Measurements from ENCODE around the gene CCDC9B. TPM values are rescaled to one million over a fixed set of nuclear protein-coding genes. Genes with fewer than 3 reads are reported as not detected.

The CCDC9B gene
- total and polyA plus RNA-seq, 10 donors = 2.2 to 19.4 (median 7.1) TPM

- TF ChIP-seq POLR2A (IDR thresholded peaks at IDR 0.05) (no peak), POLR2AphosphoS5 (IDR thresholded peaks at IDR 0.05) (peak in 1 of 3 donors; percentile 51)
- 17 to 41% (median 26%) methylated on average over 4 of the region's 4 CpGs for WGBS, 5 donors
- Histone ChIP-seq H3K9me3 (no peaks in the 10 kb centered on the region), H3K27me3 (replicated peaks in 1 of 7) (no peaks in the 10 kb centered on the region), H3K36me3 (no peaks in the 10 kb centered on the region), H3K4me1 (peaks cover 0 to 38% (median 23%) of the 10 kb centered on the region in 6 donors), H3K4me3 (no peak overlapping the region), H3K27ac (peak overlapping the region in 4 of 8 donors; percentile 13 to 45 (median 26))
- intact Hi-C loops (cut with DNase I; ENCODE audit: low total_unique reads) = no loop called here
- DNase-seq = no peak
Observed at GRCh38 chr15:40379853-40380252, 39.1 kb upstream of the CCDC9B start.

DNA sequence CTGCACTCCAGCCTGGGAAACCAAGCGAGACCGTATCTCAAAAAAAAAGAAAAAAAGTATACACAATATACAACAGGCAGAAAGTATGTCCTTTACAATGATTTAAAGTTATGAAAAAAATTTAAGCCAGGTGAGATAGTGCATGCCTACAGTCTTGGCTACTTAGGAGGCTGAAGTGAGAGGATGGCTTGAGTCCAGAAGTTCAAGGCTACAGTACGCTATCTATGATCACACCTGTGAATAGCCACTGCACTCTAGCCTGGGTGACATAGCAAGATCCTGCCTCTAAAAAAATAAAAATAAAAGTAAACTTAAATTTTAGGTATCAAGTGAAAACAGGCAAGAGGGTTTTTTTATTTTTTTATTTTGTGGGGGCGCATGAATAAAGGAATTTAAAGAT is 38.6 kb upstream of the CCDC9B start:
- H3K9me3 ChIP-seq = no peaks in the 10 kb centered on the region
- H3K27me3 ChIP-seq (replicated peaks in 1 of 7) = no peaks in the 10 kb centered on the region
- DNase-seq = no peak
- peak overlapping the region in 2 of 8 donors; percentile 15 to 18 for H3K27ac ChIP-seq
- no peak overlapping the region for H3K4me3 ChIP-seq
- intact Hi-C loops (cut with DNase I; ENCODE audit: low total_unique reads) = no loop called here
- TF ChIP-seq, protein P1, sequence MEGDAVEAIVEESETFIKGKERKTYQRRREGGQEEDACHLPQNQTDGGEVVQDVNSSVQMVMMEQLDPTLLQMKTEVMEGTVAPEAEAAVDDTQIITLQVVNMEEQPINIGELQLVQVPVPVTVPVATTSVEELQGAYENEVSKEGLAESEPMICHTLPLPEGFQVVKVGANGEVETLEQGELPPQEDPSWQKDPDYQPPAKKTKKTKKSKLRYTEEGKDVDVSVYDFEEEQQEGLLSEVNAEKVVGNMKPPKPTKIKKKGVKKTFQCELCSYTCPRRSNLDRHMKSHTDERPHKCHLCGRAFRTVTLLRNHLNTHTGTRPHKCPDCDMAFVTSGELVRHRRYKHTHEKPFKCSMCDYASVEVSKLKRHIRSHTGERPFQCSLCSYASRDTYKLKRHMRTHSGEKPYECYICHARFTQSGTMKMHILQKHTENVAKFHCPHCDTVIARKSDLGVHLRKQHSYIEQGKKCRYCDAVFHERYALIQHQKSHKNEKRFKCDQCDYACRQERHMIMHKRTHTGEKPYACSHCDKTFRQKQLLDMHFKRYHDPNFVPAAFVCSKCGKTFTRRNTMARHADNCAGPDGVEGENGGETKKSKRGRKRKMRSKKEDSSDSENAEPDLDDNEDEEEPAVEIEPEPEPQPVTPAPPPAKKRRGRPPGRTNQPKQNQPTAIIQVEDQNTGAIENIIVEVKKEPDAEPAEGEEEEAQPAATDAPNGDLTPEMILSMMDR (IDR thresholded peaks at IDR 0.05 in 8 of 11, conservative IDR thresholded peaks at IDR 0.05 in 3 of 11) = no peak
- no peak for TF ChIP-seq POLR2AphosphoS5 (IDR thresholded peaks at IDR 0.05)
- no peak for TF ChIP-seq POLR2A (IDR thresholded peaks at IDR 0.05)
- 81 to 88% (median 85%) methylated on average over 4 of the region's 4 CpGs for WGBS, 5 donors
- H3K36me3 ChIP-seq = no peaks in the 10 kb centered on the region
- peaks cover 0 to 35% (median 23%) of the 10 kb centered on the region in 6 donors for H3K4me1 ChIP-seq

DNA sequence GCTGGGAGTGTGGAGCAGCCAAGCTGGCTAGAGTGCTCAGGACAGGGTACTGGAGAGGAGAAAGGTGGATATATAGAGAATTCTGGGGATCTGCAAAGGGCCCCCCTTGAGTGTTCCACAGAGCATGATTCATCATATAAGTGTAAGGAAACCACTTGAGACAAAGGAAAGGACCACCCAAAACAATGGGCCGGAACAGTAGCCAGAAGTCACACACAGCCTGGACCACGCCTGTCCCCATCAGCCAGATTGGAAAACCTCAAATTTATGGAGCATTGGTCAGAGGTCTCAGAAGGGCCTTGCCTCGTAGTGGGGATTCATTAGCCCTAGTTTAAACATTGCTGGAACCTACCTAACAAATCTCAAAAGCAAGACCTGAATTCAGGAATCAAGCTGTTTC is 36.9 kb upstream of the CCDC9B start:
- Histone ChIP-seq H3K27me3 (replicated peaks in 1 of 7) (no peaks in the 10 kb centered on the region), H3K36me3 (no peaks in the 10 kb centered on the region), H3K4me1 (peaks cover 0 to 27% (median 13%) of the 10 kb centered on the region in 6 donors), H3K9me3 (no peaks in the 10 kb centered on the region), H3K4me3 (no peak overlapping the region), H3K27ac (no peak overlapping the region)
- no peak for DNase-seq
- 61 to 90% (median 74%) methylated on average over 3 of the region's 3 CpGs for WGBS, 5 donors
- TF ChIP-seq, protein P1 (IDR thresholded peaks at IDR 0.05 in 8 of 11, conservative IDR thresholded peaks at IDR 0.05 in 3 of 11) = no peak
- TF ChIP-seq POLR2AphosphoS5 (IDR thresholded peaks at IDR 0.05) = no peak
- TF ChIP-seq POLR2A (IDR thresholded peaks at IDR 0.05) = no peak
- intact Hi-C loops (cut with DNase I; ENCODE audit: low total_unique reads) = no loop called here

GRCh38 chr15:40372981-40373380 is 32.2 kb upstream of the CCDC9B start:
- WGBS, 5 donors = 25 to 64% (median 47%) methylated on average over 2 of the region's 2 CpGs
- intact Hi-C loops (cut with DNase I; ENCODE audit: low total_unique reads) = no loop called here

DNA sequence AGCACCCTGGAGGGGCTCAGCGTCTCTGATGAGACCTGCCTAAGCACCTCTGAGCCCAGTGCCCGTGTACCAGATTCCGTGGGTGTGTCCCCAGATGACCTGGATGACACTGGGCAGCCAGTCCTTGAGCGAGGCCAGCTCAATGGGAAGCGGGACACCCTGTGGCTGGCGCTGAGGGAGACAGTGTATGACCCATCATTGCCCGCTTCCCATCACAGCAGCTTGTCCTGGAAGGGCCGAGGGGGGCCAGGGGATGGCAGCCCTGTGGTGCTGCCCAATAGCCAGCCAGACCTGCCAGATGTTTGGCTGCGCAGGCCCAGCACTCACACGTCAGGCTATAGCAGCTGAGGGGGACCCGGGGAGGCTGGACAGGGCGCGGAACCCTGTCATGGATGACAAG is 29.2 kb upstream of the CCDC9B start:
- Histone ChIP-seq H3K27ac (no peak overlapping the region), H3K9me3 (no peaks in the 10 kb centered on the region), H3K27me3 (replicated peaks in 1 of 7) (no peaks in the 10 kb centered on the region), H3K4me3 (no peak overlapping the region), H3K4me1 (peaks cover 12 to 50% (median 30%) of the 10 kb centered on the region in 6 donors), H3K36me3 (no peaks in the 10 kb centered on the region)
- DNase-seq = no peak
- 87 to 96% (median 89%) methylated on average over 4 to 13 of the region's 13 CpGs for WGBS, 5 donors
- intact Hi-C loops (cut with DNase I; ENCODE audit: low total_unique reads) = loop anchor here (10.0 kb wide), 1 partner anchor 45 kb away; no protein-coding TSS in a partner anchor
- TF ChIP-seq, protein P1 (IDR thresholded peaks at IDR 0.05 in 8 of 11, conservative IDR thresholded peaks at IDR 0.05 in 3 of 11) = no peak
- TF ChIP-seq POLR2AphosphoS5 (IDR thresholded peaks at IDR 0.05) (no peak), POLR2A (IDR thresholded peaks at IDR 0.05) (no peak)

More at GRCh38 chr15:40372981-40373380, 32.2 kb upstream of the CCDC9B start:
- Histone ChIP-seq H3K9me3 (no peaks in the 10 kb centered on the region), H3K27me3 (replicated peaks in 1 of 7) (no peaks in the 10 kb centered on the region), H3K36me3 (no peaks in the 10 kb centered on the region), H3K27ac (peak overlapping the region in 6 of 8 donors; percentile 31 to 61 (median 54)), H3K4me3 (no peak overlapping the region), H3K4me1 (peaks cover 0 to 29% (median 17%) of the 10 kb centered on the region in 6 donors)
- no peak for TF ChIP-seq POLR2A (IDR thresholded peaks at IDR 0.05)
- no peak for DNase-seq

All from spleen (tissue), 11 donors.